SU-DHL-6 (cell line): Measurements from ENCODE around the gene ZFAND3.

Experiments
- CTCF ChIP-seq: fragments of 200-600 bp; sonication (generic); IDR thresholded peaks from one replicate; pipeline ENCODE4 v1.5.1; 2017; ENCODE audit warnings: antibody characterized with exemption, mild to moderate bottlenecking, low read length, moderate library complexity; ENCODE audit not compliant: insufficient read depth, poor library complexity, severe bottlenecking
- EZH2phosphoT487 ChIP-seq: fragments of 200-600 bp; sonication (generic), shearing (Covaris generic); conservative IDR thresholded peaks from 2 replicates; pipeline ENCODE4 v1.6.1; 2018; ENCODE audit warnings: mild to moderate bottlenecking, antibody characterized with exemption, low read length, moderate library complexity, mixed read lengths

DNA sequence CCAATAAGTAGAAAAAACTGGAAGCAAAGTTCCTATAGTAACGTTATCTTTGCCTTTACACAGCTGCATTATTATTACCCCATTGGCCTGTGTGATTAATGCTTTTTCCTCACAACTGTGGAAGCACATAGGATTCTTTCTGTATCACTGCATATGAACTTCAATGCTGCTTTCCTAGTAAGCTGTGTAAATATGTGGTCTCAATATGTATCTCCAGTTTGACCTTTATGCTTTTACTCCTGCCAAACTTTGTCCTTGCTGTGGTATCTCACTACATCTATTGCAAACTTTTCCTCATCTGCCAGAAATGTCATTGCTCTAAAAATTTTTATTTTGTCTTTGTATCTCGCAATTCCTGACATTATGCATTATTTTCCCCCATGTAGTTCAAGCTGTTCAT is 168.6 kb downstream of the ZFAND3 start:
- TF ChIP-seq CTCF (no peak), EZH2phosphoT487 (no peak)
